ENCODE measurements around the gene ARAP2.
A peak's percentile ranks its signal among the peaks of the same experiment; 100 is the strongest.

ARAP2 gene

DNA sequence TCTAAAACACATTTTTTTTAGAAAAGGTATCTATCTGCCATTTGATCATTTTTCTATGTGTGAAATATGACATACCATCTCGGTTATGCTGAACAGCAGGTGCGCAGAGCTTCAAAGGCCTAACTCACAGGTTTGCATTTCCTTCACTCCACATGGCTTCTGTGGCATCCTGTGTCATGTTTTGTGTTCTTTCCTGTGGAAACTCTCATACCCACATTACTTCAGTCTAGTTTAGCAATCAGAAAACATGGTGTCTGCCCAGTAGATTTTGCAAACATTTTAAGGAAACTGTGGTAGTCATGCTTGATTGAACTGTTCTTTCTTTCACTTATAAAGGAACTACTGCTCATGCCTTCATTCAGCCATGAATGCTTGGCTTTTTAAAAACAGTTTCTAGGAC, 11.3 kb upstream of the ARAP2 start:
- DNase-seq, result peak in 1 of 2 experiments; percentile 3

DNA sequence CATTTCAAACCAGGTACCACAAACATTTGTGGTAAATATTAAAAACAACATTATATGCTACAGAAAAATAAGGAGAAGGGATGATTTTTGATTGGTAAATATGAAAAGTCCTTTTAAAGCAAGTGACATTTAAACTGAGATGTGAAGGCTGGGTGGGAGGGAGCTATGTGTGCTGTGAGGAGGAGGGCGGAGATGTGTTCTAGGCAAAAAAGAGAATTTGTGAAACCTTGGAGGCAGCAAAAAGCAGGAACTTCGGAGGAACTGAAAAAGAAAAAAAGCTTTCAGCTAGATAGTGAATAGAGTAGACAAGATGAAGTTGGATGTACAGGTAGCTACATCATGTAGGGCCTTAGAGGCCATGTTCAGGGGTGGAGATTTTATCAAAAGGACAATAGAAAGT, 10.1 kb upstream of the ARAP2 start:
- DNase-seq, result no peak

DNA sequence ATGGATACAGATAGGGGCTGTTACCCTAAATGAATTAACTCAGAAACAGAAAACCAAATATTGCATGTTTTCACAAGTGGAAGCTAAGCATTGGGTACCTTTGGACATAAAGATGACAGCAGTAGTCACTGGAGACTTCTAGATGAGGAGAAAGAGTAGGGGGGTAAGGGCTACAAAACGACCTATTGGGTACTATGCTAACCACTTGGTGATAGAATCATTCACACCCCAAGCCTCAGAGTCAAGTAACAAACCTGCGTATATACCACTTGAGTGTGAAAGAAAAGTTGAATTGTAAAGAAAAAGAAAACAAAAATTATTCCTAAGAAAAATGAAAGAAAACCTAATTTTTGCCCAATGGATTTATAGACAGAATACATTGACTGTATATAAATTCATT, 7.7 kb upstream of the ARAP2 start:
- no peak for DNase-seq

DNA sequence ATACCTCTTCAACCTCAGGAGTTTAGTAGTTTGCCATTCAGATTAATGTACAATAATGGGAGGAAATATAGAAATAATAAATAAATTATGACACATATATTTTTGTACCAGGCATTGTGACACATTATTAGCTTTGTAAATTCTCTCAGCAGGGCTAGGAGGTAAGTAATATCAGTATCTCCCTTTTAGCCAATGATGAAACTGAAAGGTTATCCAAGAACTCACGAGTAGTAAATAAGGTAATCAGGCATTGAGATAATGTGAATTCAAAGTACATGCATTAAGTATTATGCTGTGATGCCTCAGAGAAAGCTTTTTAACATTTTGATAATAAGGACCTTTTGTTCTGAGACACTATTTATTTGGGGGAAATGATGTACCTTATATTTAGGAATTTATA, 5.3 kb upstream of the ARAP2 start:
- DNase-seq, result no peak

DNA sequence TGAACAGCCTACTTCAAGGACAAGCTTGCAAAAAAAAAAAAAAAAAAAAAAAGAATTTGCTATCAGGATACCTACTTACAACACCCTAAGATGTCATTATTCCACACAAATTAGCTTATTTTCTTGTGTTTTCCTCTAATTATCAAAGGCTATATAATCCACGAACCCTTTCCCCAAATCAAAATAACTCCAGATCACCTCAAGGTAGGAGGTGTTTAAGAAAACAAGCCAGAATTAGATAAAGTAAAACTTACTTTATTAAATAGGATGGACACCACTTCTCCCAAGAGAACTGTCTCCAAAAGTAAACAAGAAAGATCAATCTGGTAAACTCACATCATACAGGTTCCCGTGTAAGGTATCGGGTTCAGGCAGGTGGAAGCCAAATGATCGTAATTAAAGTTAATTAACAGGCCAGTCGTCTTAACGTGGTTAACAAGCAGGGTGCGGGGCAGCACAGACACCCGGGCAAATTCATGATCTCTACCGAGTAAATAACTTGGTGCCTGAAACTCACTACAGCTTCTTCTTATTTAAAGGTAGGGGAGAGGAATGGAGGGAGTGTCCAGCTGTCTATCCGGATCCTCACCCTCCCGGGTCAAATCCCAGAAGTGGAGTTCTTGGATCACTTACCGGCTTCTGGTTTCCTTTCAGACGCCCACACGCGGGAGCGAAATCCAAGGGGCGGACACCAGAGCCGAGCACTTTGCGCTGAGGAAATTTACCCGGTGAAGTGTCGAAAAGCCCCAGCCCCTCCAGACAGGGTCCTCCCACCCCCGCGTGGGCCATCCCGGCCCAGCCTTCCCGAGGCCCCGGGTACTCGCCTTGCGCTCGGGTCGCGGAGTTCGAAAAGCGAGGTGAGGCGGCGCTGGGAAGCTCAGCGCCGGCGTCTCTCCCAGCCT, 708 bp downstream of the ARAP2 start:
- peak; percentile 20 to 82 for DNase-seq

DNA sequence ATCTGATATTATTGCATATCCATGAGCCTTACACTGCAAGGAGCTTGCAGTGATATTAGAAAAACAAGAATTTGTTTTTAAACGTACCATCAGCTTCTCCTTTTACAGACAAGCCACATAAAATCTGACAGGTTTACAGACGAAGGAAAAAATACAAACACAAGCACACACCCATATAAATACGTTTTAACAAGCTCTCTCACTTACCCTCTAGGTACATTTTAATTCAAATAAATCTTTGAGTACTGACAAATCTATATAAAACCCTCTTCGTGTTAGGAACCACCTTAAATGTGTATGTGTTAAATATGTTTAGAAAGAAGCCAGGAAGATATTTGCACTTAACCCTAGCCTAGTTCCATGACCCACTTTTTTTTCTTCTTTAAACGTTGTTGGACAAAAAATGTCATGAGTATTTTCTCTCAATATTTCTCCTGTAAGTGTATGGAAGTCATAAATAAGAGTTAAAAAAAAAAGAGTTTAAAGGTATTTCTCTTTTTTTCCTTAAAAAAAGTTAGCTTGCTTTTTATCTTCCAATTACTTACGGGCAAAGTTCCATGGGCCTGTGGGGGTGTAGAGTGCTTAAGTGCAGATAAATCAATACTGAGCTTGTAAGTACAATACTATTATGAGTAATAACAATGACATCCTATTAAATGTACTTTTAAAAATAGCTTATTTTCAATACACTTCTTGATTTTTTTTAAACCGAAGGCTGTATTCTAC, 1.5 kb downstream of the ARAP2 start:
- DNase-seq, result no peak

DNA sequence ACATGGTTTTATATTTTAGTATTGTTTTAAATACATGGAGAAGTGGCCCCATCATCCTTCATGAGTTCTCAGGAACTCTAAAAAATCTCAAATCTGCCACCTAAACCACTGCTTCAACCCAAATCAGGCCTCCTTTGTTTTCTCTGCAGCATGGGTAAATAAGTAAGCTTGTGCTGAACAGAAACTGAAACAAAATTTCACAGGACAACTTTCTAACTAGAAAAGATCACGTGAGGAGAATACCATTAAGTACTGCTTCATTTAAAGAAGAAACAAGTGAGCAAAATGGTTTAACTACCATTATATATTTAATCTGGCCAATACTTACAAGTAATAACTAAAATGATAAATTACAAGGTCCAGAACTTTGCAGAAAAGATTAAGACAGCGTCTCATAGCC, 2.5 kb downstream of the ARAP2 start:
- no peak for DNase-seq

DNA sequence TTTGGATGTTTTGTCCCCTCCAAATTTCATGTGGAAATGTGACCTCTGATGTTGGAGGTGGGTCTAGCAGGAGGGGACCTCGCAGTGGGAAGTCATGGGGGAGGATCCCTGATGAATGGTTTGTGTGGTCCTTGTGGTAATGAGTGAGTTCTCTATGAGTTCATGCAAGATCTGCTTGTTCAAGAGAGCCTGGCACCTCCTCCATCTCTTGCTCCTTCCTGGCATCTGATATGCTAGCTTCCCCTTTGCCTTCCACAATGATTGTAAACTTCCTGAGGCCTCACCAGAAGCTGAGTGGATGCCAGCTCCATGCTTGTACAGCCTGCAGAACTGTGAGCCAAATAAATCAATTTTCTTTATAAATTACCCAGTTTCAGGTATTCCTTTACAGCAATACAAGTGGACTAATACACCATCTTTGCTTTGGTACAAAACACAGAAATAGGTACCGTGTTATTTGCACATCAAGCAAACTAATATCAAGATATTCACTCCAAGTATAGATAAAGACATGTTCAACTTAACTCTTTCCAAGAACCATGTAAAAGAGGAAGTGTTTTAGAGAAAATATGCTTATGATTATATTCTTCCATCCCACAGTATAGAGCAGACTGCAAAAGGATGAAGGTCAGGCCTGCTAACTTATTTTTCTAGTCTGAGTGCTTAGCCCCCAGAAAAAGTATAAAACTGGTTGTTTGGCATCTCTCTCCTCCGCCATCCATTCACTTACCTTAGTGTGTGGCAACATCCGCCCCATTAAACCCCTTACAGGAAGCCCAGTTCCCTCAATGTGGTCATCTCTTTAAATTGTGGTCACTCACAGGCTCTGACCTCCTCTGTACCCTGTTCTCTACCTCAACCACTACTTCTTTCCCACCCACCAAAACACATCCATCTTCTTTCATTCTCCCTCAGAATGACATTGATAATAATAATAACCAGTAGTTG, 6.7 kb downstream of the ARAP2 start:
- no peak for DNase-seq

DNA sequence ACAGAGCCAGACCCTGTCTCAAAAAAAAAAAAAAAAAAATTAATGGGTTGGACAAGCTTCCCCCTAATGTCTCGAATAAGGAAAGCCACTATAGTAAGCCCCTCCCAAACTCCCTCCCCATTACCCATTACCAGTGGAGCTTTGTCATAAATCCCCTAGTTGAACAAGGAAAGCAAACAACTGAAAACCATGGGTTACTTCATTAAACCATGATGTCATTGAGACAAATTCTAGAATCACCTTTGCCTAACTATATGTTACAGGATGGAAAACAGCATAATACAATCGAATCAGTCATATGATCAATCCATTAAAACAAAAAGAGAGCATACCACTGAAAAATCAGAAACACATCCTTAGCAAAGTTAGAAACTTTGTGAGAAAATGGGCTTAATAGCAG, 8.2 kb downstream of the ARAP2 start:
- no peak for DNase-seq

DNA sequence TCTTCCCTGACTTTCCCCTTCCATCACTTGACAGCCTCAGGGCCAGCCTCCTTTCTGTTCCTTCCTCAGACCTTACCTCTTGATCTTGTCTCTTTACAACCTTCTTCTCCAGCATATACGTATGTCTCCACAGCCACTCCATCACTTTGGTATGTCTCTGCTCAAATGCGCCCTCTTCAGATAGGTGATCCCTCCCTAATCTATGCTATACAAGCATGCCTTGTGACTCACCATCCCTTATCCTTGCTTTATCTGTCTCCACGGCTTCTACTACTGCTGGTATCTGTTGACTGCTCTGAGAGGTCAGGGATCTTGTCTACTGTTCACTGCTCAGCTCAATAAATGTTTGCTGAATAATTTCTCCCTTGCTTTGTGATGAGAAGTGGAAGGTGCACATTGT, 9.0 kb downstream of the ARAP2 start:
- no peak for DNase-seq

DNA sequence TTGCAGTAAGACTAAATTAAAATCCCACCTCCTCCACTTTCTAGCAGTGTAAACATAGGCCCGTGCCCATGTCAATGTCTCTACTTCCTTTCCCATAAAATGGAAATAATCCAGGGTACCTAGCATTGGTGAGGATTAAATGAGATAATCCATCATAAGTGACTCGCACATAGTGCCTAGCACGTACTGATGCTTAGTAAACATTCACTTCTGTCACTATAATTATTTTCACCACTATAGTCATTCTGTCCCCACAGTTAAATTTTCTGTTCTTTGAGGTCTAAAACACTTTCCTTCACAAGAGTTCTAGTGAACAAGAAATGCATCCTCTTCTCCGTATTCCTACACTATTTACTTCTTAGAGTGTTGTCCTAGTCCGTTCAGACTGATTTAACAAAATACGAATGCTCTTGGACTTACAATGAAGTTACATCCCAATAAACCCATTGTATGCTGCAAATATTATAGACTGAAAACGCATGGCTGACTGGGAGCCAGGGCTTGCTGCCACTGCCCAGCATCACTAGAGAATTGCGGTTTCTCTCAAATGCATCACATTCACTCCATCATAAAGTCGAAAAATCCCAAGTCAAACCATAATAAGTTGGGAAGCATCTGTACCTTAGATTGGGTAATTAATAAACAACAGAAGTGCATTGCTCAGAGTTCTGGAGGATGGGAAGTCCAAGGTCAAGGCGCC, 10.6 kb downstream of the ARAP2 start:
- no peak for DNase-seq

DNA sequence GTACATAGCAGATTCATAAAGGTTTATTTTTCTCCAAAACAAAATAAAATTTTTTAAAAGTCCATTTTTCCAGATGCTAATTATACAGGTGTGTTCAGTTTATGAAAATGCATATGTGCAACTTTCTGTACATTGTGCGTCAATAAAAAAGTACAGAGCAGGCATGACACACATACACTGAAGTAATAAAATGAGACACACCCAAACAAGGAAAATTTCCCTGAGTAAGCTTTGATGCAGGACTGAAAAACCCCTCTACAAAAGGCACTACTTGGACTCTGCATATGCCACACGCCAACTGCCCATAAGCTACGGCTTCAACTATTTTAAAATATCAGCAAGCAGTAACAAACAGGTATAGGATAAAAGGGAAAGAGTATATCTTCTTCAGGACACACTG, 13.8 kb downstream of the ARAP2 start:
- DNase-seq, result peak; percentile 5 to 59

DNA sequence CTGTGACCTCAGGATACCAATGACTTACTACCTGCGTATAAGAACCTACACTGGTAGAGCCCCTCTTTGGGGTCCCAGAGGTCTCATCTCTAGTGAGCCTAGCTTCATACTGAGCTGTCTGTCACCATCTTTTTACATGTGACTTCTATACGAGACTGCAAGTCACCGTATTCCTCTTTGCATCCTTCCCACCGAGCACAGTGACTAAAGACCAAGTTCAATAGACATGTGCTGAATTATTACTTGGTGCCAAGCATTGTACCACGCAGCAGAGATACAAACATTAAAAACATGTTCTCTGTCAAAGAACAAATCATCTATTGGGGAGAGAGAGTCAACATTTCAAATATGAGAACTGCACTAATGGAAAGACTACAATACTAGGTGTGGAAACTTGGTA, 16.4 kb downstream of the ARAP2 start:
- no peak for DNase-seq

DNA sequence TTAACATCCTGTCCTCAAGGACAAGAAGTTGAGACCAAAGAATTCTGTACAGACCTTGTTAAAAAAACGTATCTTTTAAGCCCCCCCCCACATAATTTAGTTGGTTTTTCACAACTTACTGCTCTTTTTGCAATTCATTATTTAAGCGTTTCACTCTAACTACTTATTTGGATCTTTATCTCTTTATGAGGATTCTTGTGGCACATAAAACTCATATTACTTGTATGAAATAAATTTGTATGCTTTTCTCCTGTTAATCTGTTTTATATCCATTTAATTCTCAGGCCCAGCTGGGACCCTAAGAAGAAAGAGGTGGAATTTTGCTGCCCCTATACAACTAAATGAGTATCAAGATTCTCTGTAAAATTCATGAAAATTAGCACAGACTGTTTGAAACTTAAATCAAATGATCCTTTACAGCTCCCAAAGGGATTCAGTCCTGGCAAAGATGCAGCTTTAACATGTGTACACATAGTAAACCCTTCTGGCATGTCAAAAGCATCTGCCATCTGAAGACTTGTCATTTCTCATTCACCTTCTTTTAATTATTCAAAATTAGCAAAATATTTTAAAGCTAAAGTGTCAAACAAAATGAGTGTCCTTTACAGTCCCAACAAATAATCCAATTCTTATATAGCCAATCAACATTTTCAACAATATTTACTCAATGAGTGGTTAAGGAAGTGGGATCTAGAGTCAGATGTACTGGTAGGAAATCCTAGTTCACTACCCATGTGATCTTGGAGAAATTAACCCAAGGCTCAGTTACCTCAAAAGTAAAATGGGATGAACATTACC, 17.7 kb downstream of the ARAP2 start:
- DNase-seq, result peak; percentile 12 to 44

DNA sequence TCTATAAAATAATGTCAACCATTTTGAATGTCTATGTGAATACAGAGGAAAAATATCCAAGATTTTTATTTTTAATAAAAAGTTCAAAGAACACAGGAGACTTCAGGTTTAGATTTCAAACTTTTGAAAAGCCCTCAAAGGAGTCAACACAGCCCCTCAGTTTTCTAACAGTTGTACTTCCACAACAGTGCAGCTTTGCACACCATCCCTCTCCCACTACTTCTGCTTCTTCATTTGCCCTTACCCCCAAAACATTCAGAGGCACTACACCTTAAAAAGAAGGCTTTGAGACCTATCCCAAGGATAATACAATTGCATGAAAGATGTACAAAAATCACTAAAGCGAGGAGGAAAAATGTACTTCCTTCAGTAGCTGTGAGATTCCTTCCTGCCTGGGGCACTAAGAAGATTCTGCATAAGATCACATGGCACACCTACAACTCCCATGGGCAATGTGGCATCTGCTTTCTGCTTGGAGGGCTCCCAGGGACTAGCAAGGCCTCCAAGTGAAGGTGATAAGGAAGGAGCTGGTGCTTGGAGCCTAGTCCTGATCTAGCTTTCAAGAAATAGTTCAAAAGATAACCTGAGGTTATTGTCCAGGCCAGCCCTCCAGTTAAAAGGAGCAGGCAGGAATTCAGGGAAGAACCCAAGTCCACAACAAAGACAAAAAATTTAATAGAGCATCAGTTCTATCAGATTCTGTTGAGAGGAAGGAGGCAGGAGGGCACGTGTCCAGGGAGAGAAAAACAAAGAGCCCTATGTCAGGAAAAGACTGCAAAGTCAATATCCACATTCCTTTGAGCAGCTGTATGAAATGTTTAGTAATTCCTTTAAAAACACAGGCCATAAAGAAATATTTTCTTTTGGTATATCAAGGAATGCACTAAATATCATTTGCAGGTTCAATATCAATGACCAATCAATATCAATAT, 19.1 kb downstream of the ARAP2 start:
- peak; percentile 37 to 51 for DNase-seq

DNA sequence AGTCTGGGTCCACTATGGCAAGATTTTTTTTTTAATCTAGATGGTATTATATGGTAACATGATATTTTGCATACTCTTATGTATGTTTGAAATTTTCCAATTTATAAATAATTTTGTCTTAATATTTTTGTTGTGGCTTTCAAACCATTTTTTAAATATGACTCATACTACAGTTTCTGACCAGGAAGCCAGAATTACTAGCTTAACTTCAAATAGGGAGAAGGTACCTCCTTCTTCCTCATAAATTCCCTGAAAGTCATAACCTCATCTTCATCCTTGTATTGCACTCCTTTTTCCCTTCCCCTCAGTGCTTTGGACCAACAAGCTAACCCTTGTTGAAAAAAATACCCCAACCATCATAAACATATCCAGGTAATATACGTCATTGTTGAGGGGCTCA, 21.6 kb downstream of the ARAP2 start:
- DNase-seq, result no peak

DNA sequence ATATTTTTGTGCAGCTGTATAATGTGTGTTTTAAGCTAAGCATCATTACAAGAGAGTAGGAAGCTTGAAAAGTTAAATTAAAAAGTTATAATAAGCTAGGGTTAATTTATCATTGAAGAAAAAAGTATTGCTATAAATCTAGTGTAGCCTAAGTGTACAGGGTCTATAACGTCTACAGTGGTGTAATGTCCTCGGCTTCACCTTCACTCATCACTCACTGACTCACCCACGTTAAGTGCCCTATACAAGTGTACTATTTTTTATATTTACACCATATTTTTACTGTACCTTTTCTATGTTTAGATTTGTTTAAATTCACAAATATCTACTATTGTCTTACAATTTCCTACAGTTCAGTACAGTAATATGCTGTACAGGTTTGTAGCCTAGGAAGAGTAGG, 23.5 kb downstream of the ARAP2 start:
- no peak for DNase-seq

DNA sequence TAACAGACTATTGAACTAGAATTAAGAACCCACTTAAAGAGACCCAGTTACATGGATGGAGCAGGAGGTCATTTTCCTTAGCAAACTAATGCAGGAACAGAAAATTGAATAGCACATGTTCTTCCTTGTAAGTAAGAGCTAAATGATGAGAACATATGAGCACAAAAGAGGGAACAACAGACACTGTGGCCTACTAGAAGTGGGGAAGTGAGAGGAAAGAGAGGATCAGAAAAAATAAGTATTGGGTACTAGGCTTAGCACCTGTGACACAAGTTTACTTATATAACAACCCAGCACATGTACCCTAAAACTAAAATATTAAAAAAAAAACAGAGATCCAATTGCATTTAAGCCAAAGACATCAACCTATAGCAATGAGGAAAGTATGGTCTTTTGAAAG, 26.2 kb downstream of the ARAP2 start:
- no peak for DNase-seq

DNA sequence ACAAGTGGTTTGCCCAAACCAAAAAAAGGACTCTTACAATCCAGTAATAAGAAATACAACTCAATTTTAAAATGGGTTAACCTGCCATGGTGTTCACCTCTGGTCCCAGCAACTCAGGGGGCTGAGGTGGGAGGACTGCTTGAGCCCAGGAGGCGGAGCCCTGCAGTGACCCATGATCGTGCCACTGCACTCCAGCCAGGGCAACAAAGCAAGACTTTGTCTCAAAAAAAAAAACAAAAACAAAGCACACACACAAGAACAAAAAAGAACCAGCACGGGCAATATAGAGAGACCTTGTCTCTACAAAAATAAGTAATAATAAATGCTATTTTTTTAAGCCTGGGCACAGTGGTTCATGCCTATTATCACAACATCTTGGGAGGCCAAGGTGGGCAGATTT, 28.7 kb downstream of the ARAP2 start:
- no peak for DNase-seq

DNA sequence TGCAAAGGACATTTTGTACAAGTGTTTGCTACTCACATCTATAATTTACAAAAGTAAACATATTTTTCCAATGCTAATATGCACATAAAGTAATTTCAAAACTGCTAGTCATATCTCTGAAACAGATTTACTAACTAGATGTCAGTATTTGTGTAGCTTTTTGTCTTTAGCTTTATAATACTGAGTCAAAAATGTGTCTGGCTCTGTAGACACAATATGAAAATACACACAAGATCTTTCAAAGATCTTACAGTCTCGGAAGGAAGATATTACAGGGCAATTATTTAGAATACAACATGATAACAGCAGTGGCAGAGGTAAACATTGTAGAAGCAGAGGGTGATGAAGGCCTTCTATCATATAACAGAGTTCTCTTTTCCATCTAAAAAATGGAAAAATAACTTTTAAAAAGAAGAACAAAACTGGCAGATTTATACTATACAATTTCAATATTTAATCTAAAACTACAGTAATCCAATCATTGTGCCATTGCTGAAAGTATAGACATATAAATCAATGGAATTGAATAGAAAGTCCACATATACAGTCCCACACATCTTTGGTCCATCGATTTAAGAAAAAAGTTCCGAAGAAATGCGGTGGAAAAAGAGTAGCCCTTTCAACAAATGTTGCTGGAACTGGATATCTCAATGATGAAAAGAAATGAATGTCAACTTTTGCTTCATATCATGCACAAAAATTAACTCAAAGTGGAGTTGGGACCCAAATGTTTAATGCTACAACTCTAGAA, 29.4 kb downstream of the ARAP2 start:
- DNase-seq, result no peak

Measured in NCI-H526 (cell line).